Retinal pigment epithelial cell (primary cell): ENCODE data around the gene IFIT1.

ENCODE experiments used
- DNase-seq: peaks from one replicate; pipeline ENCODE4 v3.0.0-alpha.2; 2010; ENCODE audit warnings: low read depth
- H3K4me3 ChIP-seq: 2 replicates; pipeline ENCODE4 v1.5.1; 2011; ENCODE audit warnings: mild to moderate bottlenecking, low read length, control low read depth, moderate library complexity
- TF ChIP-seq, protein P1 (sequence below): conservative IDR thresholded peaks from 2 replicates; pipeline ENCODE4 v1.5.1; 2011; ENCODE audit warnings: low read depth, low read length, control low read depth, inconsistent platforms

The IFIT1 gene

DNA sequence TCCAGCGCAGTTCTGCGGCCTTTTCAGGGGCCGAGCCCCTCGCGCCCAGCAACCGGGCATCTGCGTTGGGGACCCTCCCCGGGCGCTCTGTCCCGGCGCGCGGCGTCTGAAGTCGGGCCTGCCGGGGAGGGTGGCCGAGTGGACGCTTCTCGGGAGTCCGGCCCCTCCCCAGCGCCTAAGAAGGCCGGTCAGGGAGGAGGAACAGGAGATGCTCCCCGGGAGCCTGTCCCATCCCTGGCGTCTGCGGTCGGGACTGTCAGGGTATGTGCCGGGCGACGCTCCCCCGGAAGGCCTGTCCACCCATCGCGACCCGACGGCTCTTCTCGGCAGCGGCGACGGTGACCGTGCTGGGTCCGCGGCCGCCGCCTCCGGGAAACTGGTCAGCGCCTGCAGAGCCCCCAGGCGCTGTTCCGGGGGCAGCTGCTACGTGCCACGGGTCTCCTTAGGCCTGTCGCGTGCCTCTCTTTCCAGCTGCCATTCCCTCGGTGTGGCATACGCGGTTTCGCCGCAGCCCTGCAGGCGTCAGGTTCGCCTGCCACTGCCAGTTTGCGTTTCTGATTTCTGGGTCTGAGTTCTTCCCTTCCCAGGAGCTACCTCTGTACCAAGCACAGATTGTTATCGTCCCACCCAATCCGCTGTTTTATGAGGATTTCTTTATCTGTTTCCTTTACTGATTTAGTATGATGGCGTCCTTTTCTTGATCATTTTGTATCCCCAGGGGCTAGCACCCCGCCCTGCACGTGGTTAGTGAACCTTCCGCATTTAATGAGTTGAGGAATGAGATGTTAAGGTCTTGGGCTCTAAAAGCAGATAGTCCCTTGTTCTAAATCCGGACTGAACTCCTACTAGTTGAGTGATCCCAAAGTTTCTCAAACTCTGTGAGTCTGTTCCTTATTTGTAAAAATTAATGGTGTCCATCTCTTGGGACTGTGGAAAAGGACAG lies 22.7 kb downstream of the IFIT1 start:
- TF ChIP-seq, protein P1, sequence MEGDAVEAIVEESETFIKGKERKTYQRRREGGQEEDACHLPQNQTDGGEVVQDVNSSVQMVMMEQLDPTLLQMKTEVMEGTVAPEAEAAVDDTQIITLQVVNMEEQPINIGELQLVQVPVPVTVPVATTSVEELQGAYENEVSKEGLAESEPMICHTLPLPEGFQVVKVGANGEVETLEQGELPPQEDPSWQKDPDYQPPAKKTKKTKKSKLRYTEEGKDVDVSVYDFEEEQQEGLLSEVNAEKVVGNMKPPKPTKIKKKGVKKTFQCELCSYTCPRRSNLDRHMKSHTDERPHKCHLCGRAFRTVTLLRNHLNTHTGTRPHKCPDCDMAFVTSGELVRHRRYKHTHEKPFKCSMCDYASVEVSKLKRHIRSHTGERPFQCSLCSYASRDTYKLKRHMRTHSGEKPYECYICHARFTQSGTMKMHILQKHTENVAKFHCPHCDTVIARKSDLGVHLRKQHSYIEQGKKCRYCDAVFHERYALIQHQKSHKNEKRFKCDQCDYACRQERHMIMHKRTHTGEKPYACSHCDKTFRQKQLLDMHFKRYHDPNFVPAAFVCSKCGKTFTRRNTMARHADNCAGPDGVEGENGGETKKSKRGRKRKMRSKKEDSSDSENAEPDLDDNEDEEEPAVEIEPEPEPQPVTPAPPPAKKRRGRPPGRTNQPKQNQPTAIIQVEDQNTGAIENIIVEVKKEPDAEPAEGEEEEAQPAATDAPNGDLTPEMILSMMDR, result no peak
- DNase-seq, result no peak
- peak overlapping the region; percentile 86 for H3K4me3 ChIP-seq

DNA sequence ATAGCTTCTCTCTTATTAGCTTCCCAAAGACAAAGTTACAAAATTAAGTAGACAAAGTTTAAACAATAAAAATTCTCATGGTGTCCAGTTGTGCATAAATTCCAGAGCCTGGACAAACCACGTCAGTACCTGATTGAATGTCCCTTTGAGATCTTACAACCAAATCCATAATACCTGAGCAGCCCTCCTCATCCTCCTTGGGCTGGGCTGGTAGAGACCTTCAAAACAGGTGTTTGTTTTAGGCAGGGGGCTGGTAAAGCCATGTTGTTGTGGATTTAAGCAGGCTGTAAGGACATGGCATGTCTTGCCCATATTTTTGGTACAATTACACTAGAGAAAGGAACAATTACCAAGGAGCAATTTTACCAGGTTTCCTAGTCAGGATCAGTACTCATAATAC lies 24.0 kb downstream of the IFIT1 start:
- no peak overlapping the region for H3K4me3 ChIP-seq
- TF ChIP-seq, protein P1, result no peak
- no peak for DNase-seq

DNA sequence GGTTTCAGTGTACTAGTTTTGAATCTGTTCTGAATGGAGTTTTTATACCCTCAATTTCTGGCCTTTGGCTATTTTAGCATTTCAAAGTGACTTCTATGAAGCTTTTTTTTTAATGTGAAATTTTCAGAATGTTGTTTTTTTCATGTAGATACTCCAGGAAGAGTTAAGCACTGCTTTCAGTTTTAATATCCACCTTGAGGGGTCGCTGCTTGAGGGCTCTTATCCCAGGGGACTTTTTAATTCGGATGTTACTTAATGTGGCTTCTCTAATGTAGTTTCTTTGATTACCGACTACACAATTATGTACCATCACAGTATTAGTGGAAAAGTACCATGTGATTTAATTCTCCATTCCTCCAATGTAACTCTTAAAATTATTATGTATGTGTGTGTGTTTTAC lies 27.1 kb downstream of the IFIT1 start:
- H3K4me3 ChIP-seq, result no peak overlapping the region
- TF ChIP-seq, protein P1, result peak; percentile 53
- DNase-seq, result no peak

DNA sequence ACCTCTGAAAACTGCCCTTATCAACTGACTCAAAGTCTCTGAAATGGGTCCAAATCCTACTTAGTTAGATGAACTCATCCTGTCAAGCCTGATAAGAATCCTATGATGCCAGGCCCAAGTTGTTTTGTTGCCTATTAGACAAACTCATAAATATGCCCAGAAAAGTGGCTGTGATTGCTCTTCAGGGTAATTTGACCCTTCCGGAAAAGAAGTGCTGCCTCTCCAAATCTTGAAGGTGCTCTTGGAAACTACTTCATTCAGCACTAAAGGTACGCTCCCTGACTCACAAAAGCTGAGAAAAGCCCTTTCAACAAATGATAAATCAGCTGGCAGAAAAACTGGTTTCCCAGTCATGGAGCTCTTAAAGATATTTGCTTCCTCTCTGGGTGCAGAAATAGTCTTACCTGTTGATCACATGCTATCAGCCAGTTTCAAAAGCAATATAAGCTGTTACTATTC lies 28.6 kb downstream of the IFIT1 start:
- TF ChIP-seq, protein P1, result no peak
- no peak for DNase-seq
- H3K4me3 ChIP-seq, result no peak overlapping the region

DNA sequence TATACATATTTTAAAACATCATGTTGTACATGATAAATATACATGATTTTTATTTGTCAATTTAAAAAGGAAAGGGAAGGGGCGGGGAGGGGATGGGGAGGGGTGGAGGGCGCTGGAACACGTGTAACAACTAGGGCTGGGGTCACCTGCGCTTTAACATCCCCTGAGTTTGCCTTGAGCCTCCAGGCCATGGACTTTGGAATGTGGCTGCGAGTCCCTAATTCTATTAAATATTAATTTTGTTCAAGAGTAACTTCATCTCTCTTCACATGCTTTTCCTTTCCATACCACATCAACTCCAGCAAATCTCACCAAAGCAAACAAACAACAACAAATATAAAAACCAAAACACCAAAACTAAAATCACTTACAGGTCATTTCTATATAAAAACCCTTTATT lies 32.6 kb downstream of the IFIT1 start:
- DNase-seq, result no peak
- TF ChIP-seq, protein P1, result no peak
- no peak overlapping the region for H3K4me3 ChIP-seq

DNA sequence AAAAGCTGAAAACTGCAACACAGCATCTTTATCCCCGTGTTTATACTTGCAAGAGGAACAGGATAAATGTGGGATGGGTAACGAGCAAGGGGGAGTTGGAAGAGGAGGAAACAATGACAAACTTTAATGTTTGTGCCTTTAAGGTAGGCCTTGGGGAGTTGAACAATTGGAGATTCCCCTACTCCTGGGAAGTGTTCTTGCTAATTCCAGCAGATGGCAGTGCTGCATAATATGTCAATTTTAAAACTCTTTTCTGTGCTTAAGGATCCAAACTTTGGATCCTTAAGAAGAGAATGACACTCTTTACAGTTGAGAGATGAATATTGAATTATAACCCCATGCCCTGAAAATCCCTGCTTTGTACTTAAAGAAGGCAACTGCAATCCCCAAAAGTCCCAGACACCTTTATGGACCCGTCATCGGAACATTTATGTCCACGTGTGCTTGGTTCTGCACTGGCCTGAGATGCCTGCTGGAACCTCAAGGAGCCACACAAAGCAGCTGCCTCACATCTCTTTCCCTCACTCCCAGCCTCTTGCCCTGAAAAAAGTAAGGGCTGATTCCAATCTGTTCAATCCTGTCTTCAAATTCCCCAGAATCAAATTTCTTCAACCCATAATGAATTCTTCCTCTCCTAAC lies 33.9 kb downstream of the IFIT1 start:
- H3K4me3 ChIP-seq, result no peak overlapping the region
- no peak for DNase-seq
- TF ChIP-seq, protein P1, result peak; percentile 74
